CD4-positive, alpha-beta T cell (primary cell): ENCODE data around the gene AUTS2. TPM values are rescaled to one million over a fixed set of nuclear protein-coding genes. Genes with fewer than 3 reads are reported as not detected.

Experiments
- ATAC-seq: fragments of 200-7000 bp; cut with Tn5 transposase; one replicate; pipeline ENCODE4 v1.10.0; 2022; ENCODE audit warnings: mild to moderate bottlenecking; ENCODE audit not compliant: poor library complexity
- CTCF ChIA-PET: fragments of 350-600 bp; sonication (Branson Sonifier 250); formaldehyde crosslinking; loops from one replicate; lab custom pipeline; 2021; ENCODE audit warnings: antibody characterized with exemption, inconsistent platforms; lab: Charles Lee
- POLR2A ChIA-PET: fragments of 350-600 bp; sonication (Branson Sonifier 250); formaldehyde crosslinking; loops from one replicate; lab custom pipeline; 2021; ENCODE audit warnings: antibody characterized with exemption, inconsistent platforms; lab: Charles Lee
- DNase-seq, 14 experiments: peaks; one replicate each; pipeline ENCODE4 v3.0.0-alpha.2; 2013 to 2020; ENCODE audit warnings: mixed read lengths in 2 of 14
- H3K27ac ChIP-seq, 2 donors: one replicate each; pipeline versions ENCODE4 v1.5.1 to v1.7.0; 2013; ENCODE audit warnings: low read length in 2 of 2, low read depth in 1 of 2, mild to moderate bottlenecking in 1 of 2
- H3K27me3 ChIP-seq, 2 experiments: 1 replicate in 1 of 2; 2 replicates in 1 of 2; pipeline versions ENCODE4 v1.6.1 to v1.7.0; 2013; ENCODE audit warnings: low read length in 2 of 2, control low read depth in 1 of 2, mild to moderate bottlenecking in 1 of 2, moderate library complexity in 1 of 2; ENCODE audit not compliant: insufficient read depth in 2 of 2, control insufficient read depth in 1 of 2
- H3K36me3 ChIP-seq: one replicate; pipeline ENCODE4 v1.6.1; 2013; ENCODE audit warnings: low read length, control low read depth; ENCODE audit not compliant: insufficient read depth
- H3K4me1 ChIP-seq: one replicate; pipeline ENCODE4 v1.6.1; 2013; ENCODE audit warnings: low read length, control low read depth; ENCODE audit not compliant: insufficient read depth
- H3K4me3 ChIP-seq: one replicate; pipeline ENCODE4 v1.5.1; 2013; ENCODE audit warnings: mild to moderate bottlenecking, low read length, moderate library complexity
- H3K9me3 ChIP-seq, 2 experiments: 1 replicate in 1 of 2; 2 replicates in 1 of 2; pipeline versions ENCODE4 v1.6.1 to v1.7.0; 2013; ENCODE audit warnings: low read length in 2 of 2, mild to moderate bottlenecking in 2 of 2, control low read depth in 1 of 2, moderate library complexity in 1 of 2; ENCODE audit not compliant: control insufficient read depth in 1 of 2, insufficient read depth in 1 of 2
- H3K27ac Mint-ChIP-seq: one replicate; pipeline ENCODE4 v1.8.0; 2020; ENCODE audit warnings: mixed read lengths
- H3K27me3 Mint-ChIP-seq: one replicate; pipeline ENCODE4 v1.8.0; 2021; ENCODE audit warnings: mixed read lengths
- H3K36me3 Mint-ChIP-seq: one replicate; pipeline ENCODE4 v1.8.0; 2021; ENCODE audit warnings: low read depth, mixed read lengths
- H3K4me1 Mint-ChIP-seq: one replicate; pipeline ENCODE4 v1.8.0; 2021; ENCODE audit warnings: low read depth, mixed read lengths
- H3K4me3 Mint-ChIP-seq: one replicate; pipeline ENCODE4 v1.8.0; 2020; ENCODE audit warnings: mild to moderate bottlenecking, mixed read lengths
- H3K9me3 Mint-ChIP-seq: one replicate; pipeline ENCODE4 v1.8.0; 2020; ENCODE audit warnings: mixed read lengths
- intact Hi-C, 2 experiments: fragments of 100-400 bp; cut with DNase I in 1 of 2; cut with micrococcal nuclease in 1 of 2; formaldehyde crosslinking; loops; one replicate each; pipeline versions ENCODE4 v1.15.1 to v1.9.0; 2023 to 2025; cut with DNase I, micrococcal nuclease
- total RNA-seq, 174 experiments: library from RNA in 2 of 174; stranded (reverse) in 2 of 174; gene quantifications; one replicate each; pipeline ENCODE4 v1.2.3 and lab custom pipeline; 2021 to 2026
- TF ChIP-seq, protein P1 (sequence below): fragments of 200-600 bp; IDR thresholded peaks from one replicate; pipeline ENCODE4 v1.8.0; 2022; ENCODE audit warnings: antibody characterized with exemption, mild to moderate bottlenecking

AUTS2 gene
- total RNA-seq, 2 experiments from 2014 or later, result 43.6 to 47.6 TPM

DNA sequence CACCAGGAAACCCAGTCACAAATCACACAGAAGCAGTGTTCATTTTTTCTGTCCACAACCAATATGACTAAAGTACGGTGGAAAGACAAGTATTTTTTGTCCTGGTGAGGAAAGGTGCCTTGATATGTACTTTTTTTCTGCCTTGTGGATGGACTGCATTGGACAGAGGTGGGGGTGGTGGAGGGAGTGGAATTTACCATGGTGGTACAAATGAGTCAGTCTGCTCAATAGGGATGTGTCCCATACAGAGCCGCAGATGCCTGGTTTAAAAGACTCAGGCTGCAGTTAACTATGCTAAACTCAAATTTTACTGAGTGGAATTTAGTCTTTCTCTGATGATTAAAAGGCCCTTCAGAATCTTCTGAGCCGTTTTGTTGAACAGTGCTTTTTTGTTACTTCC is 859.2 kb downstream of the AUTS2 start:
- Mint-ChIP-seq H3K9me3 (no peaks in the 10 kb centered on the region), H3K36me3 (no peaks in the 10 kb centered on the region), H3K27ac (peak overlapping the region; percentile 2), H3K4me3 (no peak overlapping the region), H3K4me1 (peaks cover 29% of the 10 kb centered on the region), H3K27me3 (no peaks in the 10 kb centered on the region)
- Histone ChIP-seq H3K27ac (no peak overlapping the region), H3K27me3 (no peaks in the 10 kb centered on the region), H3K9me3 (peaks cover 0 to 3% of the 10 kb centered on the region in 2 experiments), H3K4me1 (peaks cover 18% of the 10 kb centered on the region), H3K36me3 (no peaks in the 10 kb centered on the region), H3K4me3 (no peak overlapping the region)
- DNase-seq (no peak), ATAC-seq (no peak)
- POLR2A ChIA-PET, result no interaction called here
- intact Hi-C loops, result no loop called here
- TF ChIP-seq, protein P1, sequence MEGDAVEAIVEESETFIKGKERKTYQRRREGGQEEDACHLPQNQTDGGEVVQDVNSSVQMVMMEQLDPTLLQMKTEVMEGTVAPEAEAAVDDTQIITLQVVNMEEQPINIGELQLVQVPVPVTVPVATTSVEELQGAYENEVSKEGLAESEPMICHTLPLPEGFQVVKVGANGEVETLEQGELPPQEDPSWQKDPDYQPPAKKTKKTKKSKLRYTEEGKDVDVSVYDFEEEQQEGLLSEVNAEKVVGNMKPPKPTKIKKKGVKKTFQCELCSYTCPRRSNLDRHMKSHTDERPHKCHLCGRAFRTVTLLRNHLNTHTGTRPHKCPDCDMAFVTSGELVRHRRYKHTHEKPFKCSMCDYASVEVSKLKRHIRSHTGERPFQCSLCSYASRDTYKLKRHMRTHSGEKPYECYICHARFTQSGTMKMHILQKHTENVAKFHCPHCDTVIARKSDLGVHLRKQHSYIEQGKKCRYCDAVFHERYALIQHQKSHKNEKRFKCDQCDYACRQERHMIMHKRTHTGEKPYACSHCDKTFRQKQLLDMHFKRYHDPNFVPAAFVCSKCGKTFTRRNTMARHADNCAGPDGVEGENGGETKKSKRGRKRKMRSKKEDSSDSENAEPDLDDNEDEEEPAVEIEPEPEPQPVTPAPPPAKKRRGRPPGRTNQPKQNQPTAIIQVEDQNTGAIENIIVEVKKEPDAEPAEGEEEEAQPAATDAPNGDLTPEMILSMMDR, result no peak
- CTCF ChIA-PET, result no interaction called here

DNA sequence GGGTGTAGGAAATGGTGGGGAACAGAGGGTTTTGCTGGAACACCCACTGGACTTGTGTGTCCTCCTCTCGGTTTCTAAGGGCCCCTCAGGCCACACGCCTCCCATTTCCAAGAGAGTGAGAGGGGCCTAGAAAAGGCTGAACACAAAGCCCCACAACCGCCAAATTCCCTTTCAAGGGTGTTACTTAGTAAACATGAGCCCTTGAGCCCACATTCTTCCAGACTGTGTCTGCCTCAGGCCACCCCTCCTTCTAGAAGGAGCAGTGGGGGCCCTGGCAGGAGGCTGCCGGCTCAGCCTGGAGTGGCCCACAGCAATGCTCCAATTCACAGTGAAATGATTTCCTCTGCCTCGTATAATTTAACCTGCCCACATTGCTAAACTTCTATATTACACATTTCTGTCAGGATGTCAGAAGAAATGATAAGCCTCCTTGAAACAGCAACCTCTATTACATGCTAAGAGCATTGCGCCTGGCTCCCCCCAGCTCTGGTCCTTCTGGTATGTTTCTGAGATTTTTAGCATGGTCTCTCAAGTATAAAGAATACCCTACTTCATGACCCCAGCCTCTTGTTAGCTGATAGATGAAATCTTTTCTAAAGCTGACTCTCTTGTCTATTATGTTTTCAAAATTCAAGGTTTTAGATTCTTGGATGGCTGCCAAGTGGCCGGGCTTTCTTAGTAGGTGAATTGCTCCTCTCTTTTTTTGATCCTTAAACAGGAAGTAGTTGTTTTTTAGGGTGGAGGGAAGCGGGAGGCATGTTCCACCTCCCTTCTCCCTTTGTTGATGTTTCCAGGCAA is 859.8 kb downstream of the AUTS2 start:
- H3K4me1 ChIP-seq, result peaks cover 18% of the 10 kb centered on the region
- H3K27ac ChIP-seq, result no peak overlapping the region
- no peak overlapping the region for H3K4me3 Mint-ChIP-seq
- H3K27me3 ChIP-seq, result no peaks in the 10 kb centered on the region
- POLR2A ChIA-PET, result no interaction called here
- ATAC-seq, result no peak
- H3K9me3 ChIP-seq, result peaks cover 0 to 3% of the 10 kb centered on the region in 2 experiments
- peaks cover 29% of the 10 kb centered on the region for H3K4me1 Mint-ChIP-seq
- peak overlapping the region; percentile 2 for H3K27ac Mint-ChIP-seq
- TF ChIP-seq, protein P1, result no peak
- no peak for DNase-seq
- no peaks in the 10 kb centered on the region for H3K9me3 Mint-ChIP-seq
- no peaks in the 10 kb centered on the region for H3K27me3 Mint-ChIP-seq
- H3K4me3 ChIP-seq, result no peak overlapping the region
- CTCF ChIA-PET, result no interaction called here
- H3K36me3 Mint-ChIP-seq, result no peaks in the 10 kb centered on the region
- no peaks in the 10 kb centered on the region for H3K36me3 ChIP-seq
- intact Hi-C loops, result no loop called here

DNA sequence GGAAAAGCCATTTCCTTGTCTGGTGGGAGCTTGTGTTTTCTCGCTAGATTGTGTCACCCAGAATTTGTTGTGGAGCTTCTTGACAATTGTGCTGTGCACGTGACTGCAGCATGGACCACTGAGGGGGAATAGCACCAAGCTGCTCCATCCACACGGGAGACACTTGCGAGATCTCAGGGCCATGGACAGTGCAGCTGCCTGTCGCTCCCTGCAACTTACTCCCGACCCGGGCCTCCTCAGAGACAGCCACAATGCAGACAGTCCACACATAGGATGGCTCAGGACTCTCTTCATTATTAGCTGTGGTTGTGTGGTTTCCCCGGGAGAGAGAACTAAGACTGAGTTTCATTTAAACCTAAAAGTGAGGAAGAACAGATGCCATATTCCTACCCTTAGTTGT is 860.5 kb downstream of the AUTS2 start:
- Histone ChIP-seq H3K36me3 (no peaks in the 10 kb centered on the region), H3K27ac (no peak overlapping the region), H3K4me3 (no peak overlapping the region), H3K4me1 (peaks cover 18% of the 10 kb centered on the region), H3K27me3 (no peaks in the 10 kb centered on the region), H3K9me3 (peaks cover 0 to 3% of the 10 kb centered on the region in 2 experiments)
- TF ChIP-seq, protein P1, result no peak
- DNase-seq (no peak), ATAC-seq (no peak)
- Mint-ChIP-seq H3K4me3 (no peak overlapping the region), H3K27me3 (no peaks in the 10 kb centered on the region), H3K27ac (no peak overlapping the region), H3K36me3 (no peaks in the 10 kb centered on the region), H3K9me3 (no peaks in the 10 kb centered on the region), H3K4me1 (peaks cover 29% of the 10 kb centered on the region)
- ChIA-PET POLR2A (no interaction called here), CTCF (no interaction called here)
- intact Hi-C loops, result no loop called here
